ENCODE results near the gene GAPDHS.

The GAPDHS gene

DNA sequence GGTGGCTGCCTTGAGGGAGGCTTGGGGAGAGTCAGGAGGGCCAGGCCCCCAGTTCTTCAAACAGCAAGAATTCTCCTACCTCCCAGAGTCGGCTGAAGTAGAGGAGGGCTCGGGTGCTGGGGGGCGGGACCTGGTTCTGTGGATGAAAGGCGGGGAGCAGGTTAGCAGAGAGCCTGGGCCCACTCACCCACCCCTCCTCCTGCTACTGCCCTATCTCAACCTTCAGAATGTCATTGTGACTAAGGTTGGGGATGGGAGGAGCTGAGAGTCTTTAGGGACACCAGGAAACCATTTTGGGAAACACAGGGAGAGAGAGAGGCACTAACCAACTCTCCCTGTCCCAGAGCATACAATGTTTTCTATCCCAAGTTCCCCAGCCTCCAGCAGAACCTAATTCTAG is 30.5 kb upstream of the GAPDHS start:
- no peak for ATAC-seq
- Mint-ChIP-seq H3K36me3 (no peaks in the 10 kb centered on the region), H3K4me1 (no peaks in the 10 kb centered on the region), H3K4me3 (no peak overlapping the region), H3K27ac (peak overlapping the region; percentile 58), H3K9me3 (no peaks in the 10 kb centered on the region)
- DNase-seq (ENCODE audit: low spot score in 2 of 2) = no peak

- ATAC-seq = no peak
These were observed 27.2 kb upstream of the GAPDHS start for GRCh38 chr19:35506011-35506410.

GRCh38 chr19:35507561-35507960 is 25.7 kb upstream of the GAPDHS start:
- peak overlapping the region; percentile 30 for H3K27ac Mint-ChIP-seq
- peaks cover 18% of the 10 kb centered on the region for H3K4me1 Mint-ChIP-seq
- ATAC-seq (no peak), DNase-seq (ENCODE audit: low spot score in 2 of 2) (no peak)
- no peak overlapping the region for H3K4me3 Mint-ChIP-seq
- H3K9me3 Mint-ChIP-seq = no peaks in the 10 kb centered on the region
- H3K36me3 Mint-ChIP-seq = no peaks in the 10 kb centered on the region

More at GRCh38 chr19:35506011-35506410, 27.2 kb upstream of the GAPDHS start:
- DNase-seq (ENCODE audit: low spot score in 2 of 2) = no peak
- Mint-ChIP-seq H3K4me1 (peaks cover 18% of the 10 kb centered on the region), H3K4me3 (no peak overlapping the region), H3K9me3 (no peaks in the 10 kb centered on the region), H3K36me3 (no peaks in the 10 kb centered on the region), H3K27ac (no peak overlapping the region)

DNA sequence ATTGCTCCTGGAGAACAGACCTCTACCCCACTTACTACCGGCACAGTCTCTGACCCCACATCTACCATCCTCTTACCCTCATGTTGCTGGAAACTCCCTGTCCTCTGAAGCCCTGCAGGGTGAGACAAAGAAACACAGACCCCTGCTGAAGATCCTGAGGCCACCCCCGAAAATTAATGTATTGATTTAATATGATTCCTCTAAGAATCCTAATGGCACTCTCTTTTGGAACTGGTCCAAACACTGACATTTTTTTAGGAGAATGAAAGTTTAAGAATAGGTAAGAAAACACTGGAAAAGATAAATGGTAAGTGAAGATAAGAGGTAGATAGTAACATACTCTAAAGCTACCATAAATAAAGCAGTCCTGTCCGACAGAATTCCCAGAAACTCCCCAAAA is 25.1 kb upstream of the GAPDHS start:
- DNase-seq (ENCODE audit: low spot score in 2 of 2) (no peak), ATAC-seq (no peak)
- Mint-ChIP-seq H3K27ac (no peak overlapping the region), H3K36me3 (no peaks in the 10 kb centered on the region), H3K9me3 (no peaks in the 10 kb centered on the region), H3K4me1 (peaks cover 18% of the 10 kb centered on the region), H3K4me3 (no peak overlapping the region)

GRCh38 chr19:35509018-35509652 is 24.1 kb upstream of the GAPDHS start:
- no peaks in the 10 kb centered on the region for H3K36me3 Mint-ChIP-seq
- DNase-seq (ENCODE audit: low spot score in 2 of 2) (peak in 1 of 2 donors; percentile 53), ATAC-seq (peak; percentile 76)
- peak overlapping the region; percentile 29 for H3K27ac Mint-ChIP-seq
- H3K4me3 Mint-ChIP-seq = peak overlapping the region; percentile 74
- peaks cover 25% of the 10 kb centered on the region for H3K4me1 Mint-ChIP-seq
- no peaks in the 10 kb centered on the region for H3K9me3 Mint-ChIP-seq

DNA sequence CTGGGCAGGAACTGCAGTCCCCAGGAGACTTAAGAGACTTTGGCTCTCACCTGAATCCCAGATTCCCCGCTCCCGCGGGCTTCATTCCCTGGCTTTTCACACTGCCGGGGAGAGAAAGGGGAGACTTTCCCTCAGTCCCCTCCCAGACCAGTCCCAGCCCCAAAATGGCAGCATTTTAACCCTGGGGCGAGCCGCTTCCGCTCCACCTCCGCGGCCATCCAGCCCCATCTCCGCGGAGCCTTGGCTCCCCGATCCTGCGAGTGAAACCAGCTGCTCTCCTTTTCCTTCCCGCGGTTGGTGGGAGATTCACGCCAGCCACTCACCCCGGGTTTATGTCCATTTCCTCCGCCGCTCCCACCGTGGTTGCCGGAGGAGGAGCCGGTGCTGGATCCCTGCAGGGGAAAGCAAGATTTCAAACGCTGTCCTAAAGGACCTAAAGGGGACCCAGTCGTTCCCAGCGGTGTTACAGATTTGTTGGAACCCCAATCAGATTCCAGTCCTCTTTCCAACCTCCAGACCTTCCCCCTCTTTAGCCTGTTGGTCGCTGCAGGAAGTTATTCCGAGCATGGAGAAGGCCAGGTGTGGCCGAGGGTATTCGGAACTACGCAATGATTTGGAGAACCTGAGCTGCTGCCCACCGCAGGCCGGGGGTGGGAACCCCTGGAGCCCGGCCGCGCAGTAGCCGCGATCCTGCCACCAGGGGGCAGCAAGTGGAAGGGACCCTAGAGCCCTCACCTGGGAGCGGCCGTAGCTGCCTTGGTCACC is 23.2 kb upstream of the GAPDHS start:
- H3K36me3 Mint-ChIP-seq = no peaks in the 10 kb centered on the region
- H3K4me3 Mint-ChIP-seq = peak overlapping the region; percentile 74
- H3K27ac Mint-ChIP-seq = peak overlapping the region; percentile 29
- H3K4me1 Mint-ChIP-seq = peaks cover 25% of the 10 kb centered on the region
- DNase-seq (ENCODE audit: low spot score in 2 of 2) (peak; percentile 81 to 89), ATAC-seq (peak; percentile 76)
- no peaks in the 10 kb centered on the region for H3K9me3 Mint-ChIP-seq

DNA sequence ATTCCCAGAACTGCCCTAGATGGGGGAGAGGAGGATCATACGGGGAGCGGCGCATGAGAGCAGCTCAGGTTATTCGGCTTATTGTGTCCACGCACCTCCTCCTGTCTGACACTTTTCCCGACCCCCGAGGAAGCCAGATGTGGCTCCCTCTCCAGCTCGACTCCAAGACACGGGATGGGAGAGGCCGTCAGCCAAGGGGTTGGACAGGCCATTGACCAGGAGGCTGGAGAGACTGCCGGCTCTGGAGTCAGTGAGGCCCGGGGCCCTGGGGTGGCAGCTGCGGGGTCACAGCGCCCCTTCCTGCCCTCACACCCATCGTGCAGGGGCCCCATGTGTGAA is 22.7 kb upstream of the GAPDHS start:
- peak overlapping the region; percentile 29 for H3K27ac Mint-ChIP-seq
- DNase-seq (ENCODE audit: low spot score in 2 of 2) = no peak
- H3K36me3 Mint-ChIP-seq = no peaks in the 10 kb centered on the region
- no peaks in the 10 kb centered on the region for H3K9me3 Mint-ChIP-seq
- H3K4me1 Mint-ChIP-seq = peaks cover 25% of the 10 kb centered on the region
- no peak for ATAC-seq
- peak overlapping the region; percentile 74 for H3K4me3 Mint-ChIP-seq

DNA sequence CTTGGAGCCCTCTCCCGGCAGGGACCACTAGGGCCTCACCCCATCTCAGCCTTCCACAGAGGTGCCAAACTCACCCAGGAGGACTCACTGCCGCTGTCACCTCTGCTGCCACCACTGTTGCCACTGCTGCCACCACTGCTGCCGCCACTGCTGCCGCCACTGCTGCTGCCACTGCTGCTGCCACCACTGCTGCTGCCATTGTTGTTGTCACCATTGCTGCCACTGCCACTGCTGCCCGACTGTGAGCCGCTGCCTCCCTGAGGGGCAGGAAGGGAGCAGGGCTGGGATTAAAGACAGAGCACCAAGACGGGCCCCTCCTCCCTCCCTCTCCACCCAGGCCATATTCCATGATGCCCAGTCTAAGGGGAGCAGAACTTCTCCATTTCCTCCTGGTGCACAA is 21.9 kb upstream of the GAPDHS start:
- no peak overlapping the region for H3K4me3 Mint-ChIP-seq
- no peaks in the 10 kb centered on the region for H3K9me3 Mint-ChIP-seq
- DNase-seq (ENCODE audit: low spot score in 2 of 2) = no peak
- H3K4me1 Mint-ChIP-seq = peaks cover 25% of the 10 kb centered on the region
- no peak overlapping the region for H3K27ac Mint-ChIP-seq
- H3K36me3 Mint-ChIP-seq = no peaks in the 10 kb centered on the region
- ATAC-seq = no peak

DNA sequence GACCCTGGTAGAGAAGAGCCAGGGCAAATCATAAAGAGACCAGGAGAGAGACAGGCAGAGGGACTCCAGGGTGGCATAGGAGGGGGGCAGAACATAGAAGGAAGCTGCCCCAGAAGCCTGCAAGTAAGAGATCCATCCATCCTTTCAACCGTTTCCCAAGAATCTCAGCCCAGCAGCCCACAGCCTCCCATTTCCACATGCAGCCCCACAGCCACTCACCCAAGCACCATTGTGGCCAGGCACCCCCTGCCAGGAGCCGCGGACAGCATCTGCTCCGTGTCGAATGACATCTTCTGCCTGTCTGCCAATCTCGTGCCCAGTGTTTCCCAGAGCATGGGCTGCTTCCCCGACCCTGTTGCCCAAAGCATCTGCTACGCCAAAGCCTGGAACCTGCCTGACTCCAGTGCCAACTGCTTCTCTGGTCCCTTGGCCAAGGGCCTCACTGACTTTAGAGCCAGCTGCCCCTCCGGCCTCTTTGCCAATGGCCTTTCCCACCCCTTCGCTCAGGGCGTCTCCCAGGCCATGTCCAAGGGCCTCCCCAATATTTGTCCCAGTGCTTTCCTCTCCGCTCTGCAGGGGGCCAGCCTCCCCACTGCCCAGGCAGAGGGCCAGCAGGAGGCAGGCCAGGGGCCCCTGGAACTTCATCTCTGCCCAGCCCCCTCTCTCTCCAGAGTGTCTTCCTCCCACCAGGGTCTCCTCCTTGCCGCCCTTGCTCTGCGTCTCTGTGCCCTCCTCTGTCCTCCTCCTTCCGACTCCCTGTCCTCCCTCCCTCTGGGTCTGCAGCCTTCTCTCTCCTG is 20.2 kb upstream of the GAPDHS start:
- H3K36me3 Mint-ChIP-seq = no peaks in the 10 kb centered on the region
- no peak for ATAC-seq
- no peak overlapping the region for H3K4me3 Mint-ChIP-seq
- H3K27ac Mint-ChIP-seq = no peak overlapping the region
- no peaks in the 10 kb centered on the region for H3K9me3 Mint-ChIP-seq
- peaks cover 25% of the 10 kb centered on the region for H3K4me1 Mint-ChIP-seq
- no peak for DNase-seq (ENCODE audit: low spot score in 2 of 2)

DNA sequence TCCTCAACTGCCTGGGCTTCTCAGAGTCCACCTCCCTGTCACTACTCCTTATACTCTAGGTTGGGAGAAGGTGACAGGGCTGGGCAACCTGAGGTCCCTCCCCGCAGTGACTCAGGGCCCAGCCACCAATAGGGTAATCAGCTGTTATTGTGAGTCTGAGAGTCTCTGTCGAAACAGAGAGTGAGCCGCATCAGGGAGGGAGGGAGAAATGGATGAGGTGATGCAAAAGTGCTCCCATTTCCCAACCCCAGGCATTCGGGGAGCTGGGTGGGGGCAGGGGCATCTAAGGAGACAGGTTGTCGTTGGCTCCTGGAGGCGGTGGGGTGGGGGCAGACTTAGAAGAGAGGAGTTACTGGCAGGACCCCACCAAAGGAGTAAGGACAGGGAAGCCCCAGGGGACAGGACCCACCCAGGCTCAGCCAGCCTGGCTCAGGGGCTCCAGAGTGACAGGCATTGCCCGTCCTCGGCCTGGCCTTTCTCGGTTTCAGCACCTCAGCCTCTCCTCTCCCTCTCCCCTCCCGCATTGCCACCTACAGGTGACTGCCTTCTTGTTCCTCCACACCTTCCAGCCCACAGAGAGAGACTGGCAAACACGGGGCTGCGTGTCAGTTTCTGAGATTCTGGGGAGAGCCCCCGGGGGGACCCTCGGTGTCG is 19.5 kb upstream of the GAPDHS start, which contains the start of gene DMKN:
DMKN (minus strand) TSS at position 22 of the 654 bp plus-strand sequence. CDS start 174 bp downstream, outside the sequence.
- H3K4me3 Mint-ChIP-seq = no peak within 1 kb of the TSS
- no peak within 1 kb of the TSS for H3K27ac Mint-ChIP-seq
- H3K9me3 Mint-ChIP-seq = no peaks in the 10 kb centered on the region
- H3K36me3 Mint-ChIP-seq = no peaks in the 10 kb centered on the region
- H3K4me1 Mint-ChIP-seq = peaks cover 25% of the 10 kb centered on the region
- ATAC-seq (peak; percentile 20), DNase-seq (ENCODE audit: low spot score in 2 of 2) (no peak)

DNA sequence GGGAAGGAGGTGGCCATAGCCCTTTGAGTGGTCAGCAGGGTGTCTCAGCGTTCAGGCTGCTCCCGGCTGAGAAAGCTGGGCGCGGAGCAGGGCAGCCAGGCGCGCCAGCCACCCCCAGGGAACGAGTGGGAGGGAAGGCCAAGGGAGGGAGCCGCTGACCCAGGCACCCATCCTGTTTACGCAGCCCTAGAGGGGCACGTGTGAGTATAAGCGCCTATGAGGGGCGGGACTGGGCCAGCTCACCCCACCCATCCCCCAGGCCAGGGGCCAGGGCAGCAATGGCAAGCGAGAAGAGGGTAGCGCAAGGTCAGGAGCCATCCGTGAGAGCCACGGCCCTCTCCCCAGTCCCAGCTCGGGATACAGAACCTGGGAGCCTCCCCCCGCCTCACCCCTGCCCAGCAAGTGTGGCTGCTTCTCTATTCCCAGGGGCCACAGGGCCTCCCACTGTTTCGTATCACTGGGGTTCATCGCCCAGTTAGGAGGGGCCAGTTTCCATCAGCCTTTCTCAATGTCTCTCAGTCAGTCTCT is 18.9 kb upstream of the GAPDHS start:
- peaks cover 21% of the 10 kb centered on the region for H3K4me1 Mint-ChIP-seq
- no peaks in the 10 kb centered on the region for H3K9me3 Mint-ChIP-seq
- DNase-seq (ENCODE audit: low spot score in 2 of 2) (no peak), ATAC-seq (no peak)
- no peak overlapping the region for H3K4me3 Mint-ChIP-seq
- H3K27ac Mint-ChIP-seq = no peak overlapping the region
- H3K36me3 Mint-ChIP-seq = no peaks in the 10 kb centered on the region

GRCh38 chr19:35516310-35516709 is 16.9 kb upstream of the GAPDHS start:
- Mint-ChIP-seq H3K9me3 (no peaks in the 10 kb centered on the region), H3K4me3 (no peak overlapping the region), H3K36me3 (no peaks in the 10 kb centered on the region), H3K4me1 (peaks cover 7% of the 10 kb centered on the region), H3K27ac (no peak overlapping the region)
- DNase-seq (ENCODE audit: low spot score in 2 of 2) (no peak), ATAC-seq (no peak)

DNA sequence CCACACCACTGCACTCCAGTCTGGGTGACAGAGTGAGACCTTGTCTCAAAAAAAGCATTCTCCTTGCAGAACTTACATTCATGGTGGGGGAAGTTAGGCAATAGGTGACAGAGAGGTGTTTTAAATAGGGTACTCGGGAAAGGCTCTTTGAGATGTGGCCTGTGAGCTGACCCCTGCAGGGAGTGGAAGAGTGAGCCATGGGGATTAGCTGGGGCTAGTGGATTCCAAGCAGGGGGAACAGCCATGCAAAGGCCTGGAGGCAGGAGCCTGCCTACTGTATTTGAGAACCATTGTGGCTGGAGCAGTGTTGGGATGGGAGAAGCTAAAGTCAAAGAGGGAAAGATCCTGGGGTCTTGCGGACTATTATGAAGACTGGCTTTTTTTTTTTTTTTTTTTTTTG is 15.9 kb upstream of the GAPDHS start:
- Mint-ChIP-seq H3K9me3 (no peaks in the 10 kb centered on the region), H3K36me3 (no peaks in the 10 kb centered on the region), H3K4me1 (peaks cover 7% of the 10 kb centered on the region), H3K4me3 (no peak overlapping the region), H3K27ac (no peak overlapping the region)
- DNase-seq (ENCODE audit: low spot score in 2 of 2) = no peak
- no peak for ATAC-seq

DNA sequence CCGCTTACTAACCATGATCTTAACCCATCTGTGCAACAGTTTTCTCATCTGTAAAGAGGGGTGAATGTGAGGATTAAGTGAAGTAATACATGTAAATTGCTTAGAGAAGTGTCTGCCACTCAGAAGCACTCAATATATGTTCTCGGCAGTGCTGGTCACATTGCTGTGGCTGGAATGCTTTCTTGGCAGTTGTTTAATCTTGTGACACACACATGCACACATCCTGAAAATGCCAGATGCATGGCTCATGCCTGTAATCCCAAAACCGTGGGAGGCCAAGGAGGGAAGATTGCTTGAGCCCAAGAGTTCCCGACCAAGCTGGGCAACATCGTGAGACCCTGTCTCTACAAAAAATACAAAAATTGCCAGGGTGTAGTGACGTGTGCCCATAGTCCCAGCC is 14.9 kb upstream of the GAPDHS start:
- Mint-ChIP-seq H3K9me3 (no peaks in the 10 kb centered on the region), H3K27ac (no peak overlapping the region), H3K36me3 (no peaks in the 10 kb centered on the region), H3K4me1 (peaks cover 6% of the 10 kb centered on the region), H3K4me3 (no peak overlapping the region)
- ATAC-seq (no peak), DNase-seq (ENCODE audit: low spot score in 2 of 2) (no peak)

DNA sequence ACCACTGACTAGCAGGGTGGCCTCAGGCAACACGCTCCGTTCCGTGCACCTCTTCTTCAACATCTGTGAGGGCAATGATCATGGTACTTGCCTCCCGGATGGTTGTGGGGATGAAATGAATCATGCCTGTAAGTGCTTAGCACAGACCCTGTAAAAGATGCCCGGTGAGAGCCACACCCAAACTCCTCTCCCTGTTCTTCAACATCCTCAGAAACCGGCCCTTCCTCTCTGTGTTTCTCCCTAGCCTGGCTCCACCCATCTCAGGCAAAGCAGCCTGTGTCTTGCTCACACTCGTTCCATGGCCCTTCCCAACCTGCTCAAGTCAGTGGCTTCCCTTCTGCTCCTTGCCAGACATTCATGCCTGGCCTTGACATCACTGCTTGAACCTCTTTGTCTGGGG is 14.0 kb upstream of the GAPDHS start:
- no peaks in the 10 kb centered on the region for H3K9me3 Mint-ChIP-seq
- no peaks in the 10 kb centered on the region for H3K36me3 Mint-ChIP-seq
- ATAC-seq = no peak
- H3K4me3 Mint-ChIP-seq = no peak overlapping the region
- no peak for DNase-seq (ENCODE audit: low spot score in 2 of 2)
- H3K4me1 Mint-ChIP-seq = no peaks in the 10 kb centered on the region
- peak overlapping the region; percentile 3 for H3K27ac Mint-ChIP-seq

Measured in stimulated activated effector memory CD8-positive, alpha-beta T cell treated with anti-CD3 and anti-CD28 coated beads, Interleukin-12 subunit alpha, Interleukin-12 subunit beta, amount 100 ng/mL, for 72 hours (primary cell).